Stimulated activated CD4-positive, alpha-beta T cell treated with anti-CD3 and anti-CD28 coated beads, TNF-alpha, amount 100 ng/mL, for 48 hours (primary cell): ENCODE results near the gene CELF4.

ENCODE experiments used
- DNase-seq, 3 donors: peaks; one replicate each; pipeline ENCODE4 v3.0.0-alpha.2; 2020; ENCODE audit warnings: low read depth in 3 of 3

The CELF4 gene

GRCh38 chr18:37494406-37494805 lies 71.2 kb downstream of the CELF4 start:
- DNase-seq: no peak

- DNase-seq: no peak
Observed at GRCh38 chr18:37493352-37493935, 72.2 kb downstream of the CELF4 start.

GRCh38 chr18:37492952-37493351 lies 72.6 kb downstream of the CELF4 start:
- no peak for DNase-seq

- DNase-seq: no peak
Observed at GRCh38 chr18:37491526-37491925, 74.1 kb downstream of the CELF4 start.

- DNase-seq: no peak
Observed at GRCh38 chr18:37489998-37490397, 75.6 kb downstream of the CELF4 start.

- no peak for DNase-seq
Observed at GRCh38 chr18:37489011-37489410, 76.6 kb downstream of the CELF4 start.

- no peak for DNase-seq
Observed at GRCh38 chr18:37487400-37487867, 78.2 kb downstream of the CELF4 start.

GRCh38 chr18:37486848-37487247 lies 78.8 kb downstream of the CELF4 start:
- DNase-seq: no peak

- DNase-seq: peak in 1 of 3 donors; percentile 12
Observed at GRCh38 chr18:37484983-37485834, 80.4 kb downstream of the CELF4 start.

GRCh38 chr18:37483984-37484819 lies 81.4 kb downstream of the CELF4 start:
- no peak for DNase-seq

GRCh38 chr18:37483221-37483971 lies 82.2 kb downstream of the CELF4 start:
- DNase-seq: no peak

- no peak for DNase-seq
Observed at GRCh38 chr18:37482433-37482832, 83.2 kb downstream of the CELF4 start.

GRCh38 chr18:37482002-37482401 lies 83.6 kb downstream of the CELF4 start:
- no peak for DNase-seq

- no peak for DNase-seq
Observed at GRCh38 chr18:37481491-37481890, 84.1 kb downstream of the CELF4 start.

- no peak for DNase-seq
Observed at GRCh38 chr18:37481072-37481471, 84.5 kb downstream of the CELF4 start.

- no peak for DNase-seq
Observed at GRCh38 chr18:37476611-37477295, 88.8 kb downstream of the CELF4 start.

- DNase-seq: no peak
Observed at GRCh38 chr18:37476182-37476581, 89.4 kb downstream of the CELF4 start.

GRCh38 chr18:37473195-37473840 lies 92.3 kb downstream of the CELF4 start:
- no peak for DNase-seq

- DNase-seq: no peak
Observed at GRCh38 chr18:37471637-37472036, 94.0 kb downstream of the CELF4 start.

- DNase-seq: no peak
Observed at GRCh38 chr18:37470986-37471385, 94.6 kb downstream of the CELF4 start.
